Esophagus muscularis mucosa (tissue), 3 donors: ENCODE data around the gene ENPP3.

ENCODE experiments used
- CTCF ChIP-seq, 3 experiments: fragments of 200-600 bp in 2 of 3; fragments of 450-650 bp in 1 of 3; sonication (generic) in 2 of 3; IDR thresholded peaks; one replicate each; pipeline ENCODE4 v1.5.1; 2017 to 2019; ENCODE audit warnings: antibody characterized with exemption in 3 of 3, mild to moderate bottlenecking in 2 of 3, moderate library complexity in 1 of 3
- POLR2A ChIP-seq: fragments of 450-650 bp; IDR thresholded peaks from one replicate; pipeline ENCODE4 v1.6.1; 2017; ENCODE audit warnings: antibody characterized with exemption, moderate library complexity, mild to moderate bottlenecking, low read depth

GRCh38 chr6:131644921-131645320 is 7.8 kb downstream of the ENPP3 start:
- no peak for TF ChIP-seq POLR2A
- TF ChIP-seq CTCF (IDR thresholded peaks at IDR 0.05), result no peak
